ENCODE data around the gene PDE8B. TPM values are rescaled to one million over a fixed set of nuclear protein-coding genes. Genes with fewer than 3 reads are reported as not detected.

Gene PDE8B
- total RNA-seq, 1 donor from 2014 or later, result 5.9 TPM

- Histone ChIP-seq H3K36me3 (no peaks in the 10 kb centered on the region), H3K4me3 (no peak overlapping the region), H3K4me1 (no peaks in the 10 kb centered on the region), H3K9me3 (no peaks in the 10 kb centered on the region), H3K27me3 (no peaks in the 10 kb centered on the region), H3K27ac (no peak overlapping the region)
- no peak for DNase-seq (ENCODE audit: extremely low spot score in 2 of 2)
- intact Hi-C loops (cut with DNase I), result no loop called here
- TF ChIP-seq CTCF (IDR thresholded peaks at IDR 0.05) (no peak), POLR2AphosphoS5 (IDR thresholded peaks at IDR 0.05; ENCODE audit: insufficient read depth in 1 of 2, low read depth in 1 of 2) (no peak), POLR2A (IDR thresholded peaks at IDR 0.05) (no peak)
These were observed 111.4 kb downstream of the PDE8B start for GRCh38 chr5:77321793-77322394.

- Histone ChIP-seq H3K27me3 (no peaks in the 10 kb centered on the region), H3K36me3 (no peaks in the 10 kb centered on the region), H3K9me3 (no peaks in the 10 kb centered on the region), H3K4me1 (no peaks in the 10 kb centered on the region), H3K27ac (no peak overlapping the region), H3K4me3 (no peak overlapping the region)
- TF ChIP-seq CTCF (IDR thresholded peaks at IDR 0.05), result no peak
- TF ChIP-seq POLR2AphosphoS5 (IDR thresholded peaks at IDR 0.05; ENCODE audit: insufficient read depth in 1 of 2, low read depth in 1 of 2), result no peak
- no peak for TF ChIP-seq POLR2A (IDR thresholded peaks at IDR 0.05)
- intact Hi-C loops (cut with DNase I), result no loop called here
- DNase-seq (ENCODE audit: extremely low spot score in 2 of 2), result no peak
These were observed 111.9 kb downstream of the PDE8B start for GRCh38 chr5:77322406-77322805.

GRCh38 chr5:77325921-77326541 is 115.6 kb downstream of the PDE8B start:
- H3K9me3 ChIP-seq, result no peaks in the 10 kb centered on the region
- H3K36me3 ChIP-seq, result no peaks in the 10 kb centered on the region
- intact Hi-C loops (cut with DNase I), result no loop called here
- H3K4me3 ChIP-seq, result no peak overlapping the region
- no peaks in the 10 kb centered on the region for H3K27me3 ChIP-seq
- H3K27ac ChIP-seq, result no peak overlapping the region
- TF ChIP-seq POLR2AphosphoS5 (IDR thresholded peaks at IDR 0.05; ENCODE audit: insufficient read depth in 1 of 2, low read depth in 1 of 2) (no peak), CTCF (IDR thresholded peaks at IDR 0.05) (no peak), POLR2A (IDR thresholded peaks at IDR 0.05) (no peak)
- H3K4me1 ChIP-seq, result no peaks in the 10 kb centered on the region
- DNase-seq (ENCODE audit: extremely low spot score in 2 of 2), result no peak

- Histone ChIP-seq H3K36me3 (no peaks in the 10 kb centered on the region), H3K27ac (no peak overlapping the region), H3K4me3 (no peak overlapping the region), H3K27me3 (no peaks in the 10 kb centered on the region), H3K9me3 (no peaks in the 10 kb centered on the region), H3K4me1 (no peaks in the 10 kb centered on the region)
- TF ChIP-seq CTCF (IDR thresholded peaks at IDR 0.05) (no peak), POLR2AphosphoS5 (IDR thresholded peaks at IDR 0.05; ENCODE audit: insufficient read depth in 1 of 2, low read depth in 1 of 2) (no peak), POLR2A (IDR thresholded peaks at IDR 0.05) (no peak)
- no peak for DNase-seq (ENCODE audit: extremely low spot score in 2 of 2)
- intact Hi-C loops (cut with DNase I), result no loop called here
These were observed 116.7 kb downstream of the PDE8B start for GRCh38 chr5:77326986-77327734.

Measured in vagina (tissue), 2 donors.